CD8-positive, alpha-beta memory T cell (primary cell): ENCODE data around the gene DOCK4. TPM values are rescaled to one million over a fixed set of nuclear protein-coding genes. Genes with fewer than 3 reads are reported as not detected.

Source experiments
- CTCF ChIA-PET: fragments of 350-600 bp; sonication (Branson Sonifier 250); formaldehyde crosslinking; loops from one replicate; lab custom pipeline; 2021; ENCODE audit warnings: antibody characterized with exemption; lab: Charles Lee
- POLR2A ChIA-PET: fragments of 350-600 bp; sonication (Branson Sonifier 250); formaldehyde crosslinking; loops from one replicate; lab custom pipeline; 2021; ENCODE audit warnings: antibody characterized with exemption; lab: Charles Lee
- DNase-seq, 5 donors: peaks; one replicate each; pipeline versions ENCODE4 v3.0.0 to v3.0.0-alpha.2; 2020 to 2022; ENCODE audit warnings: mixed read lengths in 1 of 5
- H3K27ac ChIP-seq: one replicate; pipeline ENCODE4 v1.7.0; 2013; ENCODE audit warnings: low read depth, mild to moderate bottlenecking, low read length, moderate library complexity
- H3K27me3 ChIP-seq: 2 replicates; pipeline ENCODE4 v1.7.0; 2013; ENCODE audit warnings: low read length, mild to moderate bottlenecking; ENCODE audit not compliant: insufficient read depth, poor library complexity, severe bottlenecking
- H3K36me3 ChIP-seq: 2 replicates; pipeline ENCODE4 v1.7.0; 2013; ENCODE audit warnings: mild to moderate bottlenecking, low read length, moderate library complexity; ENCODE audit not compliant: insufficient read depth
- H3K4me1 ChIP-seq: 2 replicates; pipeline ENCODE4 v1.7.0; 2013; ENCODE audit warnings: mild to moderate bottlenecking, low read length, moderate library complexity; ENCODE audit not compliant: insufficient read depth
- H3K4me3 ChIP-seq: 2 replicates; pipeline ENCODE4 v1.7.0; 2013; ENCODE audit warnings: mild to moderate bottlenecking, low read length
- H3K9me3 ChIP-seq: 2 replicates; pipeline ENCODE4 v1.7.0; 2013; ENCODE audit warnings: mild to moderate bottlenecking, low read length
- H3K27ac Mint-ChIP-seq, 8 donors: one replicate each; pipeline ENCODE4 v1.8.0; 2020 to 2021; ENCODE audit warnings: mixed read lengths in 8 of 8, mild to moderate bottlenecking in 6 of 8, inconsistent platforms in 3 of 8, moderate library complexity in 3 of 8
- H3K27me3 Mint-ChIP-seq, 2 donors: one replicate each; pipeline ENCODE4 v1.8.0; 2020 to 2021; ENCODE audit warnings: mixed read lengths in 2 of 2, mild to moderate bottlenecking in 1 of 2, moderate library complexity in 1 of 2
- H3K36me3 Mint-ChIP-seq, 3 donors: one replicate each; pipeline ENCODE4 v1.8.0; 2020 to 2021; ENCODE audit warnings: mixed read lengths in 3 of 3, inconsistent platforms in 1 of 3, mild to moderate bottlenecking in 1 of 3
- H3K4me1 Mint-ChIP-seq, 3 donors: one replicate each; pipeline ENCODE4 v1.8.0; 2020 to 2021; ENCODE audit warnings: mixed read lengths in 3 of 3, inconsistent platforms in 1 of 3, mild to moderate bottlenecking in 1 of 3
- H3K4me3 Mint-ChIP-seq, 7 donors: one replicate each; pipeline ENCODE4 v1.8.0; 2020 to 2021; ENCODE audit warnings: mixed read lengths in 7 of 7, mild to moderate bottlenecking in 6 of 7, moderate library complexity in 4 of 7, inconsistent platforms in 2 of 7
- H3K9me3 Mint-ChIP-seq, 5 donors: one replicate each; pipeline ENCODE4 v1.8.0; 2020 to 2022; ENCODE audit warnings: mixed read lengths in 5 of 5, mild to moderate bottlenecking in 3 of 5, moderate library complexity in 2 of 5, inconsistent platforms in 1 of 5
- polyA plus RNA-seq: library from polyadenylated mRNA; unstranded; fragments of 300-500 nt; fragmentation: Illumina TruSeq; gene quantifications from one replicate; pipeline ENCODE4 v1.2.3, GENCODE V29; 2021
- total RNA-seq, 2 experiments: library from RNA; stranded (reverse); gene quantifications; one replicate each; pipeline ENCODE4 v1.2.3, GENCODE V29; 2021

Gene DOCK4
- total and polyA plus RNA-seq, 3 experiments from 2014 or later, result 1.2 TPM; not detected in 1

DNA sequence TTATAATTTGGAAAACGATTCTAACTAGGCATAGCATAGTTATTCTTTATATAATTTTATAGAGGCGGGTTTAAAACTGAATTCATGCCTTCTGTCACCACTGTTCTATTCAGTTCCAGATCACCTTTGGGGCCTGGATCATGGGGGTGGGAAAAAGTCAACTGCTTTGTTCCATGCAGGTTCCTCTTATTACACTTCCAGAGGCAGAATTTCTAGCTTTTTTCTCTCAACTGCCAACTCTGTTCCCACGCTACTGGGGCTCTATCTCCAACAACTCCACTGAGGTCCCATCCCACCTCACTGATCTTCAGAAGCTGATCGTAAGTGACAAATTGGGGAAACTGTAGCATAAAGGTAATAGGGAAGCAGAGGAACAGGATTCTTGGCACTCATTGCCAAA is 360.3 kb downstream of the DOCK4 start:
- POLR2A ChIA-PET, result no interaction called here
- H3K36me3 ChIP-seq, result no peaks in the 10 kb centered on the region
- Mint-ChIP-seq H3K4me1 (peaks cover 0 to 6% (median 0%) of the 10 kb centered on the region in 3 donors), H3K36me3 (no peaks in the 10 kb centered on the region), H3K9me3 (peaks cover 0 to 10% (median 6%) of the 10 kb centered on the region in 5 donors), H3K27ac (no peak overlapping the region), H3K27me3 (peaks cover 2 to 3% of the 10 kb centered on the region in 2 donors), H3K4me3 (no peak overlapping the region)
- H3K27me3 ChIP-seq, result no peaks in the 10 kb centered on the region
- no peak overlapping the region for H3K4me3 ChIP-seq
- no peaks in the 10 kb centered on the region for H3K4me1 ChIP-seq
- DNase-seq, result no peak
- H3K9me3 ChIP-seq, result no peaks in the 10 kb centered on the region
- no peak overlapping the region for H3K27ac ChIP-seq
- CTCF ChIA-PET, result no interaction called here

DNA sequence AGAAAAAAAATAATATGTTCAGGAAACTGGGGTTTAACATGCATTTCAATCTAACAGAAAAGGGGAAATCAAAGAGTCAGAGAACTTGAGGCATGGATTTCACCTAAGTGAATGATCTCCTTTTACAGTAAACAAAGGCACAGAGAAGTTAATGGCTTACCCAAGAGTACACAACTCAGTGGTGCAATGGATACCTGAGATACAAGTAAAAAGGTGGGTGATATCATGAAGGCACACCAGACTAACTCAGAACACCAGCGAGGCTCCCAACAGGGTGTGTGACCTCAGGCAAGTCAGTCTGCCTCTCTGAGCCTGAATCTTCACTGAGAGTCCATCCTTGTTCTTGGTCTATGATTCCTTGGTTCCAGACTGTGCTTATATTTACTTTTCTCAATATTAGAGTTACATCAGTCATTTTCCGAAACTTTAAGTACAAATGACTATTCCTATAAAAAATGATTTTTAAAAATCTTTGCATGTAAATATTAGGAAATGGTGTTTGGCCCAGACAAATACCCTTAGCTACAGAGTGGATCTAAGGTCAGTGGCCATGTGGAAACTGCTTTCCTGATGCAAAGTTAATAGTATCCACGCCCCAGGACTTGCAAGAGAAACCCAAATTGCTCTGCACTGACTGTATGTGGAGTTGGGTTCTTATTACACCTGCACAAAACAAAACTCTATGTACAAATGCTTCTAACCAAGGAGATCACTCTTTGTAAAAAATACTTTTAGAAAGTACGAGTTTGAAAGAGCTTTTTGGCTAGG is 361.1 kb downstream of the DOCK4 start:
- H3K9me3 Mint-ChIP-seq, result peaks cover 0 to 5% (median under 1%) of the 10 kb centered on the region in 5 donors
- ChIA-PET POLR2A (no interaction called here), CTCF (no interaction called here)

DNA sequence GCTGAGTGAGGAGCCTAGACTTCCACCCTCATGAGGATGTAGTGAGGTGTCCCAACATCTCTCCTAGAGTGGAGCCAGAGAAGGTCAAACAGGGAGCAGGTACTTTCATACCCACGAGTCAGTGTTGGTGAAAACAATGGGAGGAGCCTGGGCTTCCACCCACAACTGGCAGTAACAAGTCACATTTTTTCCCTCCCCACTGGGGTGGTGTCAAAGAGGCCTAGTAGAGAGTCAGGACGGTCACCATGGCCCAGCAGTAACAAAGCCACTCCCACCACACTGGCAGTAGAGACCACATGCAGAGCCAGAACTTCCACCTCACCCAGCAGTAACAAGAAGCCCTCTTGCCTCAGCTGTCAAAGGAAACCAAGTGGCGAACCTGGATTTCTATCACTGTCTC is 363.7 kb downstream of the DOCK4 start:
- H3K4me3 ChIP-seq, result no peak overlapping the region
- no peaks in the 10 kb centered on the region for H3K27me3 ChIP-seq
- DNase-seq, result no peak
- H3K27ac ChIP-seq, result no peak overlapping the region
- H3K27ac Mint-ChIP-seq, result no peak overlapping the region
- CTCF ChIA-PET, result no interaction called here
- H3K4me1 ChIP-seq, result no peaks in the 10 kb centered on the region
- H3K27me3 Mint-ChIP-seq, result peaks cover 0 to 2% of the 10 kb centered on the region in 2 donors
- peaks cover 0 to 6% (median 0%) of the 10 kb centered on the region in 3 donors for H3K4me1 Mint-ChIP-seq
- no peak overlapping the region for H3K4me3 Mint-ChIP-seq
- H3K36me3 Mint-ChIP-seq, result no peaks in the 10 kb centered on the region
- POLR2A ChIA-PET, result no interaction called here
- H3K9me3 ChIP-seq, result no peaks in the 10 kb centered on the region
- H3K36me3 ChIP-seq, result no peaks in the 10 kb centered on the region
- peaks cover 0 to 4% (median 0%) of the 10 kb centered on the region in 5 donors for H3K9me3 Mint-ChIP-seq

More for the DNA sequence above, 361.1 kb downstream of the DOCK4 start:
- peaks cover 0 to 6% (median 0%) of the 10 kb centered on the region in 3 donors for H3K4me1 Mint-ChIP-seq
- H3K27me3 Mint-ChIP-seq, result peaks cover 2 to 3% of the 10 kb centered on the region in 2 donors
- no peaks in the 10 kb centered on the region for H3K9me3 ChIP-seq
- H3K4me1 ChIP-seq, result no peaks in the 10 kb centered on the region
- H3K36me3 Mint-ChIP-seq, result no peaks in the 10 kb centered on the region
- H3K27ac ChIP-seq, result no peak overlapping the region
- H3K4me3 Mint-ChIP-seq, result no peak overlapping the region
- no peaks in the 10 kb centered on the region for H3K36me3 ChIP-seq
- DNase-seq, result no peak
- H3K27ac Mint-ChIP-seq, result no peak overlapping the region
- no peak overlapping the region for H3K4me3 ChIP-seq
- no peaks in the 10 kb centered on the region for H3K27me3 ChIP-seq

DNA sequence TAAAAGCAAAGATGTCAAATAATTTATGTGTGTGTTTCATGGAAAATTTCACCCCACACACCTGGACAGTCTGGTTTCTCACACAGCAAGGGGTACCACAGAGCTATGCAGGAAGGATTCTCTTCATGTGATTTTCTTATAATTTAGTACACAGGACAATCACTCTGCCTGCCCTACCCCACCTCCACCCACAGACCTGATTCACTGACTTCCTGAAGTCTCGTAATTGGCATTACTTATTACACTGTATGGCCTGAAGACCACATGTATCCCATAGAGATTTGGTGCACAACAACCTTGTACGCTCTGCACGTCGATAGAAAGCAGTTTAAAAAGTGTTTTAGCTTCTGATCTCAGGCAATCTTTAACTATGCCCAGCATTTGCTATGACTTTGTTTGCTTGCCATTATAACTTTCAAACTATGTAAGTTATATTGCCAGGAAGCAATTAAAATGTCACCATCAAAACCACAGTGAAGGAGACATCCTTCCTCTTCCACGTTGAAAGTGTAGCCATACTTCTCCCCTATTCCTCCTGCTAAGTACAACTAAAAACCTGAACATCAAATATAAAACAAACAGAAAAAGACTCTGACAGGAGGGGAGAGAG is 364.5 kb downstream of the DOCK4 start:
- Mint-ChIP-seq H3K27ac (peak overlapping the region in 1 of 8 donors; percentile 63), H3K4me1 (peaks cover 0 to 6% (median 0%) of the 10 kb centered on the region in 3 donors), H3K36me3 (no peaks in the 10 kb centered on the region), H3K27me3 (peaks cover 0 to 2% of the 10 kb centered on the region in 2 donors), H3K9me3 (peaks cover 0 to 4% (median 0%) of the 10 kb centered on the region in 5 donors), H3K4me3 (no peak overlapping the region)
- H3K27me3 ChIP-seq, result no peaks in the 10 kb centered on the region
- DNase-seq, result no peak
- CTCF ChIA-PET, result no interaction called here
- no peaks in the 10 kb centered on the region for H3K36me3 ChIP-seq
- H3K9me3 ChIP-seq, result no peaks in the 10 kb centered on the region
- no peak overlapping the region for H3K4me3 ChIP-seq
- POLR2A ChIA-PET, result no interaction called here
- H3K27ac ChIP-seq, result no peak overlapping the region
- H3K4me1 ChIP-seq, result no peaks in the 10 kb centered on the region

DNA sequence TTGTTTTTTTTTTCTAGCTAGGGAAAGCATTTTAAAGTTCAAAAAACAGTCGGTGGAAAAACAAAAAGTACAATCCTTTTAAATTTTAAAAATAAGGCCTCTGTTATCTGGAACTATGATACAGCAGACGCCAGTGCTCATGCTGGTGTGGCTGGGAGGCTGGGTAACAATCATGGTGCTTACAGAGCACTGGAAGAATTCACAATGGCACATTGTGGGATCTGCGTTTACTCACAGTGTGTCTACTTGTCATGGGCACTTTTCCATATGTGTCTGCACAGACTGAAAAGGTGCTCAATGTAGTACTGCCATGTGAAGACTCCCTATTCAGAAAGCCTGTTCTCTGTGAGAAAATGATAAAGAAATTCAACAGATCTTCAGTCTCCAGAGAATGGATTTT is 365.7 kb downstream of the DOCK4 start:
- ChIA-PET CTCF (no interaction called here), POLR2A (no interaction called here)
- Histone ChIP-seq H3K27me3 (no peaks in the 10 kb centered on the region), H3K27ac (no peak overlapping the region), H3K9me3 (no peaks in the 10 kb centered on the region), H3K4me1 (no peaks in the 10 kb centered on the region), H3K4me3 (no peak overlapping the region), H3K36me3 (no peaks in the 10 kb centered on the region)
- Mint-ChIP-seq H3K4me1 (peaks cover 0 to 6% (median 0%) of the 10 kb centered on the region in 3 donors), H3K27me3 (peaks cover 0 to 2% of the 10 kb centered on the region in 2 donors), H3K9me3 (peaks cover 0 to 9% (median 0%) of the 10 kb centered on the region in 5 donors), H3K36me3 (no peaks in the 10 kb centered on the region), H3K4me3 (no peak overlapping the region), H3K27ac (no peak overlapping the region)
- no peak for DNase-seq

DNA sequence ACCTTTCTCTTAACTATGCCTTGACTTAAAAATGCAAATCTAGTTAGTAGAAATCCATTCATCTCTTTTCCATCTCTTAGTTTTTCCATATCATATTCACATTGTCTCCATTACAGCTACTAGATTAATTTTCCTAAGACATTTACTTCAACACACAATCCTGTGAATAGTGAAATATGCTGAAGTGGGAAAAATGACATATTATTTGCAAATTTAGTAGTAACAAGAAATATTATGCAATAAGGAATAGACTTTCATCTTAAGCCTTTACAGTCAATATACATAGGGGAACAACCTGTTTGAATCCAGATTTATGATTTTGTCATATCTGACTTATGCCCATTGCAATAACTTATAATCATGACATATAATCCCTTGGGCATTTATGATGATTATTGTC is 366.9 kb downstream of the DOCK4 start:
- no peak for DNase-seq
- Mint-ChIP-seq H3K4me1 (peaks cover 0 to 6% (median 0%) of the 10 kb centered on the region in 3 donors), H3K4me3 (no peak overlapping the region), H3K9me3 (peaks cover 0 to 9% (median 0%) of the 10 kb centered on the region in 5 donors), H3K36me3 (no peaks in the 10 kb centered on the region), H3K27ac (no peak overlapping the region), H3K27me3 (no peaks in the 10 kb centered on the region)
- Histone ChIP-seq H3K4me3 (no peak overlapping the region), H3K36me3 (no peaks in the 10 kb centered on the region), H3K27ac (no peak overlapping the region), H3K4me1 (no peaks in the 10 kb centered on the region), H3K27me3 (no peaks in the 10 kb centered on the region), H3K9me3 (no peaks in the 10 kb centered on the region)
- CTCF ChIA-PET, result no interaction called here
- POLR2A ChIA-PET, result no interaction called here

DNA sequence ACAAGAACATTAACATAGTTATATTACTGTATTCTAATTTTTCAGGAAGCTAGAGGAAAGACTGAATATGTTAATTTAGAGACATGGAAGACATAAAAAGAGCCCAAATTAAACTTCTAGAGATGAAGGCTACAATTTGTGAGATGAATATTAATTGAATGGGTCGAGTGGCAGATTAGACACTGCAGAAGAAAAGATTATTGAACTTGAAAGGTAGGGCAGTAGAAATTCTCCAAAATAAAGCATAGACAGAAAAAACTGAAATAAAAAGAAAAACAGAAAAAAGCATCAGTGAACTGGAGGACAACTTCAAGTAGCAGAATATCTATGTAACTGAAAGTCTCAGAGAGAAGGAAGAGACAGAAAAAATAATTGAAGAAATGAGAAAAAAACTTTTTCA is 369.6 kb downstream of the DOCK4 start:
- no peaks in the 10 kb centered on the region for H3K36me3 ChIP-seq
- no peak overlapping the region for H3K4me3 Mint-ChIP-seq
- no peaks in the 10 kb centered on the region for H3K27me3 ChIP-seq
- peaks cover 0 to 1% (median 0%) of the 10 kb centered on the region in 3 donors for H3K4me1 Mint-ChIP-seq
- H3K27ac ChIP-seq, result no peak overlapping the region
- no peak overlapping the region for H3K4me3 ChIP-seq
- H3K27me3 Mint-ChIP-seq, result no peaks in the 10 kb centered on the region
- POLR2A ChIA-PET, result no interaction called here
- H3K9me3 ChIP-seq, result no peaks in the 10 kb centered on the region
- H3K36me3 Mint-ChIP-seq, result no peaks in the 10 kb centered on the region
- H3K9me3 Mint-ChIP-seq, result peaks cover 0 to 8% (median 0%) of the 10 kb centered on the region in 5 donors
- CTCF ChIA-PET, result no interaction called here
- H3K4me1 ChIP-seq, result no peaks in the 10 kb centered on the region
- no peak for DNase-seq
- H3K27ac Mint-ChIP-seq, result no peak overlapping the region

DNA sequence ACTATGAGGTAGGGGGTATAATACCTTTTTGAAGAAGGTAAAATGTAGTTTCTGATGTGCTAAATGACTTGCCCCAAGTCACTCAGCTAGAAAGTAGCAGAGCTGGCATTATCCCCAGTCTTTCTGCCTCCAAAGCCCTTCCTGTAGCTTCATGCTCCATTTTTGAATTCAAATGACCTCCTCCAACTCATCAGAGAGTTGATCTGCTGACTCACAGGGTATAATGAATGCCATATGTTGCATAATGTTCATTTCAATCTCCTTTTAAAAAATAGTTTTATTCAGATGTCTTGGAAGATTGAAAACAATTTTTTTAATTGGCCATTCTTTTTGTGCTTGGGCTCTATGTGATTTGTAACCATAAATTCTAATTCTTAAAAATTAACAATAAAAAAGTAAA is 371.1 kb downstream of the DOCK4 start:
- Mint-ChIP-seq H3K4me1 (no peaks in the 10 kb centered on the region), H3K27me3 (no peaks in the 10 kb centered on the region), H3K4me3 (no peak overlapping the region), H3K27ac (no peak overlapping the region), H3K9me3 (peaks cover 0 to 10% (median 0%) of the 10 kb centered on the region in 5 donors), H3K36me3 (no peaks in the 10 kb centered on the region)
- H3K36me3 ChIP-seq, result no peaks in the 10 kb centered on the region
- no peak overlapping the region for H3K4me3 ChIP-seq
- no peak overlapping the region for H3K27ac ChIP-seq
- CTCF ChIA-PET, result no interaction called here
- H3K27me3 ChIP-seq, result no peaks in the 10 kb centered on the region
- DNase-seq, result no peak
- H3K9me3 ChIP-seq, result no peaks in the 10 kb centered on the region
- H3K4me1 ChIP-seq, result no peaks in the 10 kb centered on the region
- POLR2A ChIA-PET, result no interaction called here
